Stimulated activated CD8-positive, alpha-beta memory T cell treated with anti-CD3 and anti-CD28 coated beads, Interleukin-4, amount 100 ng/mL, for 48 hours (primary cell): Measurements from ENCODE around the gene TAT.
"Not testable (repeated sequence)": the region's sequence is repeated elsewhere in the genome, so short reads cannot be mapped to it uniquely, and the experiment has no call there.

ENCODE experiments used
- DNase-seq: peaks from one replicate; pipeline ENCODE4 v3.0.0-alpha.2; 2020

TAT gene

GRCh38 chr16:71576971-71577370 lies at the start of gene TAT:
Gene TAT (minus strand): TSS chr16:71577092. CDS start chr16:71576415, 677 bp downstream.
- DNase-seq, result no peak

- DNase-seq, result peak; percentile 51
Measured at GRCh38 chr16:71626018-71626857, 49.3 kb upstream of the TAT start, which contains the start of gene MARVELD3. Gene MARVELD3 (plus strand): TSS chr16:71626184. CDS start chr16:71626230, 46 bp downstream.

- no peak for DNase-seq
Measured at GRCh38 chr16:71625113-71625850, 48.4 kb upstream of the TAT start.

- no peak for DNase-seq
Measured at GRCh38 chr16:71623597-71623996, 46.7 kb upstream of the TAT start.

GRCh38 chr16:71622088-71622487 lies 45.2 kb upstream of the TAT start:
- no peak for DNase-seq

GRCh38 chr16:71618429-71618828 lies 41.5 kb upstream of the TAT start:
- no peak for DNase-seq

- not testable (repeated sequence) for DNase-seq
Measured at GRCh38 chr16:71614956-71615355, 38.1 kb upstream of the TAT start.

GRCh38 chr16:71610936-71611871 lies 34.3 kb upstream of the TAT start:
- peak; percentile 94 for DNase-seq

GRCh38 chr16:71610447-71610846 lies 33.6 kb upstream of the TAT start:
- no peak for DNase-seq

- DNase-seq, result no peak
Measured at GRCh38 chr16:71609066-71609465, 32.2 kb upstream of the TAT start.

GRCh38 chr16:71600822-71601221 lies 23.9 kb upstream of the TAT start:
- DNase-seq, result no peak

GRCh38 chr16:71598426-71598825 lies 21.5 kb upstream of the TAT start:
- DNase-seq, result not testable (repeated sequence)

- DNase-seq, result not testable (repeated sequence)
Measured at GRCh38 chr16:71595340-71595826, 18.5 kb upstream of the TAT start.

GRCh38 chr16:71594000-71594646 lies 17.2 kb upstream of the TAT start:
- no peak for DNase-seq

- DNase-seq, result no peak
Measured at GRCh38 chr16:71593048-71593999, 16.4 kb upstream of the TAT start.

- no peak for DNase-seq
Measured at GRCh38 chr16:71591917-71592316, 15.0 kb upstream of the TAT start.

- DNase-seq, result no peak
Measured at GRCh38 chr16:71590584-71590983, 13.7 kb upstream of the TAT start.

- not testable (repeated sequence) for DNase-seq
Measured at GRCh38 chr16:71590071-71590470, 13.2 kb upstream of the TAT start.

- DNase-seq, result not testable (repeated sequence)
Measured at GRCh38 chr16:71589334-71589733, 12.4 kb upstream of the TAT start.

GRCh38 chr16:71585318-71585703 lies 8.4 kb upstream of the TAT start:
- DNase-seq, result no peak
